Transverse colon (tissue), 4 donors: ENCODE data around the gene THNSL1.

ENCODE experiments used
- CTCF ChIP-seq, 5 experiments: fragments of 200-600 bp in 3 of 5; fragments of 450-650 bp in 2 of 5; sonication (generic) in 3 of 5; IDR thresholded peaks; 1 replicate in 2 of 5; 2 replicates in 3 of 5; pipeline ENCODE4 v1.5.1; 2016 to 2017; ENCODE audit warnings: antibody characterized with exemption in 5 of 5, inconsistent platforms in 3 of 5, mild to moderate bottlenecking in 2 of 5, moderate library complexity in 1 of 5
- EP300 ChIP-seq: sonication (generic); formaldehyde crosslinking; IDR thresholded peaks from one replicate; pipeline ENCODE4 v1.6.1; 2017; ENCODE audit warnings: antibody characterized with exemption, low read depth
- POLR2A ChIP-seq: fragments of 450-650 bp; IDR thresholded peaks from one replicate; pipeline ENCODE4 v1.6.1; 2016; ENCODE audit warnings: antibody characterized with exemption, mild to moderate bottlenecking, moderate library complexity
- POLR2AphosphoS5 ChIP-seq, 3 donors: sonication (generic); formaldehyde crosslinking; IDR thresholded peaks; one replicate each; pipeline ENCODE4 v1.6.1; 2016; ENCODE audit warnings: antibody characterized with exemption in 3 of 3

- no peak for TF ChIP-seq POLR2A
- no peak for TF ChIP-seq CTCF (IDR thresholded peaks at IDR 0.05)
- no peak for TF ChIP-seq EP300
- TF ChIP-seq POLR2AphosphoS5 (IDR thresholded peaks at IDR 0.05), result no peak
These were observed 48.0 kb downstream of the THNSL1 start for GRCh38 chr10:25064401-25064800.
